GM18499 (cell line): ENCODE results near the gene KRT83.
A peak's percentile ranks its signal among the peaks of the same experiment; 100 is the strongest.

Experiments
- ATAC-seq: cut with Tn5 transposase; IDR thresholded peaks from one replicate; pipeline ENCODE4 v1.9.1; 2021; ENCODE audit warnings: moderate number of reproducible peaks; ENCODE audit not compliant: insufficient read depth, unreplicated experiment

KRT83 gene

GRCh38 chr12:52320784-52321400 is at the start of gene KRT83:
TSS of gene KRT83 (minus strand) at chr12:52321398. CDS start at chr12:52321335, 63 bp downstream.
- ATAC-seq: no peak

GRCh38 chr12:52369809-52370208 is 48.6 kb upstream of the KRT83 start:
- ATAC-seq: no peak

- ATAC-seq: no peak
These were observed 48.0 kb upstream of the KRT83 start for GRCh38 chr12:52369211-52369610.

GRCh38 chr12:52368508-52368907 is 47.3 kb upstream of the KRT83 start:
- no peak for ATAC-seq

- ATAC-seq: no peak
These were observed 46.7 kb upstream of the KRT83 start for GRCh38 chr12:52367876-52368275.

- ATAC-seq: no peak
These were observed 45.7 kb upstream of the KRT83 start, which contains the start of gene KRT85 for GRCh38 chr12:52366738-52367485. TSS of gene KRT85 (minus strand) at chr12:52367481. CDS start at chr12:52367405, 76 bp downstream.

GRCh38 chr12:52364901-52365489 is 43.8 kb upstream of the KRT83 start:
- ATAC-seq: no peak

- ATAC-seq: no peak
These were observed 42.9 kb upstream of the KRT83 start for GRCh38 chr12:52364061-52364460.

- no peak for ATAC-seq
These were observed 42.0 kb upstream of the KRT83 start for GRCh38 chr12:52363111-52363679.

GRCh38 chr12:52362118-52362726 is 41.0 kb upstream of the KRT83 start:
- no peak for ATAC-seq

- ATAC-seq: no peak
These were observed 40.4 kb upstream of the KRT83 start for GRCh38 chr12:52361553-52361952.

- no peak for ATAC-seq
These were observed 39.6 kb upstream of the KRT83 start for GRCh38 chr12:52360663-52361271.

- no peak for ATAC-seq
These were observed 39.0 kb upstream of the KRT83 start for GRCh38 chr12:52360106-52360662.

GRCh38 chr12:52359621-52360061 is 38.4 kb upstream of the KRT83 start:
- no peak for ATAC-seq

- peak; percentile 65 for ATAC-seq
These were observed 37.6 kb upstream of the KRT83 start for GRCh38 chr12:52358575-52359350.

- no peak for ATAC-seq
These were observed 35.8 kb upstream of the KRT83 start for GRCh38 chr12:52356762-52357580.

GRCh38 chr12:52356031-52356761 is 35.0 kb upstream of the KRT83 start:
- no peak for ATAC-seq

GRCh38 chr12:52355176-52355575 is 34.0 kb upstream of the KRT83 start:
- no peak for ATAC-seq
